GM19025 (cell line): ENCODE measurements around the gene CHMP1B.
"Not testable (repeated sequence)": the region's sequence is repeated elsewhere in the genome, so short reads cannot be mapped to it uniquely, and the experiment has no call there.

Experiments used
- ATAC-seq: cut with Tn5 transposase; IDR thresholded peaks from one replicate; pipeline ENCODE4 v1.9.1; 2021; ENCODE audit warnings: mild to moderate bottlenecking, low read depth, moderate library complexity; ENCODE audit not compliant: unreplicated experiment

Gene CHMP1B

DNA sequence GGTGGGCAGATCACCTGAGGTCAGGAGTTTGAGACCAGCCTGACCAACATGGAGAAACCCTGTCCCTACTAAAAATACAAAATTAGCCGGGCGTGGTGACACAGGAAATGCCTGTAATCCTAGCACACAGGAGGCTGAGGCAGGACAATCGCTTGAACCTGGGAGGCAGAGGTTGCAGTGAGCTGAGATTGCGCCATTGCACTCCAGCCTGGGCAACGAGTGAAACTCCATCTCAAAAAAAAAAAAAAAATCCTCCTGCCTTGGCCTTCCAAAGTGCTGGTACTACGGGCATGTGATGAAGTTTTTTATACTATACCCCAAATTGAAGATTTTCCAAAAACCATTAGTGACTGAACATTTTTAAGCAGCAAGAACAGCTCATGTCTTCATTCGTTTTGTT, 41.2 kb downstream of the CHMP1B start:
- not testable (repeated sequence) for ATAC-seq

DNA sequence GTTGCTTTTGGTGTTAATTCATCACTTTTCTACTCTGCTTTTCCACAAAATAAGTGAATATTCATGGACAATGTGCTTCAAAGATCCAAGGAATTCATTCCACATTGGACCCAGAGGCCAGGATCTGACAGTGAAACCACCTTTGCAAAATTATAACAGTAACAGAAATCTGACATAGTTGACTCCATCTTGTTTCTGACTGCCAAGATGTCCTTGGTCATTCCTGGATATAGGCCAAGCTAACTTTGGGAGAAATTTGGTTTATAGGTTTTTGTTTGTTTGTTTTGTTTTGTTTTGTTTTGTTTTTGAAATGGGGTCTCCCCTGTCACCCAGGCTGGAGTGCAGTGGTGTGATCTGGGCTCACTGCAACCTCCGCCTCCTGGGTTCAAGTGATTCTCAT, 46.6 kb downstream of the CHMP1B start:
- ATAC-seq = no peak

DNA sequence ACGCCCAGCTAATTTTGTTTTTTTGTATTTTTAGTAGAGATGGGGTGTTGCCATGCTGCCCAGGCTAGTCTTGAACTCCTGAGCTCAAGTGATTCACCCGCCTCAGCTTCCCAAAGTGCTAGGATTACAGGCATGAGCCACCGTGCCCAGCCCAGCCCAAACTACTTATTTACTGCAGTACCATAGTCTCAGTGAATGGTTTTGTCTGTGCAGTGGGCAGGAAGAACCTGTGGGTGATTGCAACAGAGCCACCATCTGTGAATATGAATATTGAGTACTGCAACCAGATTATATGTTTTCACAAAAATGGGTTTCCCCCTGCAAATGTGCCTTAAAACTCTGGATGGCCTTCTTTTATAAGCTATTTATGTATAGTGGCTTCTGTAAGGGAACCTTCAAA, 47.9 kb downstream of the CHMP1B start:
- no peak for ATAC-seq

DNA sequence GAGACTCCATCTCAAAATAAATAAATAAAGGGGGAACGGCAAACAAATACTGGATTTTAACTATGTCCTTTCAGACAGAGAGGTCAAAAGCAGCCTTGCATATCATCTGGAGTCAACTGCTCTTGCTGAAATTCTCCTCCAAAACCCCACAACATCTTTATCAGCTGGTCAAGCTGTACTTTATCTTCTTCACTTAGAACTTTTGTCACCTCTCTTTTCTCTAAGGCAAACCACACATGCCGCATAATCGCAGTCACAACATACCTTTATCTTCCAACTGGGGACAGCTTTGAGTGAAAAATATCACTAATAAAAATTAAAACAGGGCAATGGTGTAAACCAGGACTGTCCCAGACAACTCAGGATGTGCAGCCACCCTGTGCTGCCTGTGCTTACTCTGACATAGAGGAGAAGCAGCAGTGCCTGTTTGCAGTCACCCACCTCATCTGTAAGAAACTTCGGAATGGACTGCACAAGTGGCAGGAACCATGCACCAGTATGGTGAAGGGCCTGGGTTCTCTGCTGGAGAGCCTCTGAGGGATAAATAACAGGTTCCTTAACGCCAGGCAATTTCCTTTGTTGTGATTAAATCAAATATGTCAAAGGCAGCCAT, 50.7 kb downstream of the CHMP1B start:
- no peak for ATAC-seq

- ATAC-seq = no peak
Observed at GRCh38 chr18:11902522-11903292, 51.5 kb downstream of the CHMP1B start.
